A549 treated with ZK216348 at 1 μM for 4 hours (cell line): ENCODE measurements around the gene KBTBD3. TPM values are rescaled to one million over a fixed set of nuclear protein-coding genes. Genes with fewer than 3 reads are reported as not detected.

Experiments
- total RNA-seq: library from RNA; stranded (reverse); fragments of 200-300 nt; extraction: Qiagen RNA extraction; gene quantifications from 5 replicates; pipeline ENCODE4 v1.2.3, GENCODE V29; 2022; ENCODE audit warnings: low read depth

Gene KBTBD3, protein sequence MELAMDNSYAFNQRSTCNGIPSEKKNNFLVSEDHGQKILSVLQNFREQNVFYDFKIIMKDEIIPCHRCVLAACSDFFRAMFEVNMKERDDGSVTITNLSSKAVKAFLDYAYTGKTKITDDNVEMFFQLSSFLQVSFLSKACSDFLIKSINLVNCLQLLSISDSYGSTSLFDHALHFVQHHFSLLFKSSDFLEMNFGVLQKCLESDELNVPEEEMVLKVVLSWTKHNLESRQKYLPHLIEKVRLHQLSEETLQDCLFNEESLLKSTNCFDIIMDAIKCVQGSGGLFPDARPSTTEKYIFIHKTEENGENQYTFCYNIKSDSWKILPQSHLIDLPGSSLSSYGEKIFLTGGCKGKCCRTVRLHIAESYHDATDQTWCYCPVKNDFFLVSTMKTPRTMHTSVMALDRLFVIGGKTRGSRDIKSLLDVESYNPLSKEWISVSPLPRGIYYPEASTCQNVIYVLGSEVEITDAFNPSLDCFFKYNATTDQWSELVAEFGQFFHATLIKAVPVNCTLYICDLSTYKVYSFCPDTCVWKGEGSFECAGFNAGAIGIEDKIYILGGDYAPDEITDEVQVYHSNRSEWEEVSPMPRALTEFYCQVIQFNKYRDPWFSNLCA
- 1.0 to 3.9 TPM (median 2.0 TPM) in 5 replicates for total RNA-seq

GRCh38 chr11:106076919-106077608 lies at the start of gene KBTBD3:
KBTBD3 (minus strand) TSS chr11:106077347; CDS start chr11:106059097, 18,250 bp downstream.

DNA sequence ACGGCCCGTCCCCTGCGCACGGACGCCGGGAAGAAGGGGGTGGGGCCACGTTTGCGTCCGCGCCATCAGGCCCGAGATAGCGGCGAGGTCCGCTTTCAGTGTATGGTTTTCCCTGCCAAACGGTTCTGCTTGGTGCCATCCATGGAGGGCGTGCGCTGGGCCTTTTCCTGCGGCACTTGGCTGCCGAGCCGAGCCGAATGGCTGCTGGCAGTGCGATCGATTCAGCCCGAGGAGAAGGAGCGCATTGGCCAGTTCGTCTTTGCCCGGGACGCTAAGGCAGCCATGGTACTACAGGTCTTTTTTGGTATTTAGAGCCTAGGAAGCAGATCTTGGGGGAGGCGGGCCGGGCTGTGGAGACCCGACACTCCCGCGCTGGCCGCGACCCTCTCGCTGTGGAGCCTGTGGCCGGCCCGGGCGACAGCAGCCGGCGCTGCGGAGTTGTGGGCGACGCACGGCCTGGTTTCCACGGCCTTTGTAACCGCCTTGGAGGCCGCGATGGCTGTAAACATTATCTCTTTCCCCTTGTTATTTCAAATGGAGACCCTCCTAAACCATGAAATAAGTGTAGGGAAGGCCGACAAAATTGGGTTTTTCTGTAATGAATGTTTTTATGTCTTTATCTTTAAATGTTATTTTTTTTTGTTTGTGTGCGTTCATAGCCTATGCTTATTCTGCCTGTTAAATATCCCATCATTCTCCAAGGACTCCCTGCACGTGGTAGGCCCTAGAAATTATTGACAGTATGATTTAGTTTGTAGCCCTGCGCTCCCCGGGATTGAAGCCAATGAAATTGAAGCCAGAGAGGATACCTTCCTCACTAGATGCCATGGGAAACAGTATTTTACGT lies 685 bp upstream of the KBTBD3 start, which contains the start of gene AASDHPPT:
Gene AASDHPPT (plus strand): TSS at position 54 of the 847 bp plus-strand sequence. CDS start 49 bp downstream, at position 103.

GRCh38 chr11:106021967-106022794 lies 55.0 kb downstream of the KBTBD3 start, which contains the start of gene MSANTD4:
MSANTD4 (minus strand) TSS chr11:106022240; CDS start chr11:106010917, 11,323 bp downstream.

Other genes with a start within 250 kb of the KBTBD3 start
- 7.4 to 10.7 TPM (median 9.5 TPM) in 5 replicates for gene MSANTD4, start 55.1 kb downstream of the KBTBD3 start, total RNA-seq
- 27.3 to 36.7 TPM (median 31.4 TPM) in 5 replicates for gene AASDHPPT, start 315 bp upstream of the KBTBD3 start, total RNA-seq